Stimulated activated naive CD8-positive, alpha-beta T cell treated with anti-CD3 and anti-CD28 coated beads, Interleukin-15, amount 100 ng/mL, for 72 hours (primary cell): ENCODE measurements around the gene MREG.
"Not testable (repeated sequence)": the region's sequence is repeated elsewhere in the genome, so short reads cannot be mapped to it uniquely, and the experiment has no call there.

Experiments used
- ATAC-seq: fragments of 150-1000 bp; cut with Tn5 transposase; 2 replicates; pipeline ENCODE4 v1.10.0; 2021; ENCODE audit warnings: mild to moderate bottlenecking, moderate library complexity
- DNase-seq, 2 donors: peaks; one replicate each; pipeline ENCODE4 v3.0.0; 2021 to 2022
- H3K27ac Mint-ChIP-seq, 2 donors: one replicate each; pipeline ENCODE4 v1.8.0; 2022; ENCODE audit warnings: mild to moderate bottlenecking in 2 of 2, mixed read lengths in 2 of 2, moderate library complexity in 2 of 2
- H3K27me3 Mint-ChIP-seq: one replicate; pipeline ENCODE4 v1.8.0; 2022; ENCODE audit warnings: mixed read lengths
- H3K4me1 Mint-ChIP-seq: one replicate; pipeline ENCODE4 v1.8.0; 2022; ENCODE audit warnings: mild to moderate bottlenecking, mixed read lengths
- H3K4me3 Mint-ChIP-seq, 2 donors: one replicate each; pipeline ENCODE4 v1.8.0; 2022; ENCODE audit warnings: mild to moderate bottlenecking in 2 of 2, mixed read lengths in 2 of 2, moderate library complexity in 1 of 2
- H3K9me3 Mint-ChIP-seq, 2 donors: one replicate each; pipeline ENCODE4 v1.8.0; 2022; ENCODE audit warnings: mixed read lengths in 2 of 2

The MREG gene

GRCh38 chr2:215931256-215931903, 82.0 kb downstream of the MREG start:
- Mint-ChIP-seq H3K9me3 (no peaks in the 10 kb centered on the region), H3K27ac (no peak overlapping the region), H3K27me3 (peaks cover 8% of the 10 kb centered on the region), H3K4me1 (peaks cover 11% of the 10 kb centered on the region), H3K4me3 (no peak overlapping the region)
- peak; percentile 82 for ATAC-seq
- peak; percentile 48 for DNase-seq

GRCh38 chr2:215930505-215931253, 82.7 kb downstream of the MREG start:
- ATAC-seq (no peak), DNase-seq (no peak)
- no peaks in the 10 kb centered on the region for H3K9me3 Mint-ChIP-seq
- peaks cover 8% of the 10 kb centered on the region for H3K27me3 Mint-ChIP-seq
- peaks cover 11% of the 10 kb centered on the region for H3K4me1 Mint-ChIP-seq
- H3K4me3 Mint-ChIP-seq, result no peak overlapping the region
- H3K27ac Mint-ChIP-seq, result no peak overlapping the region

- Mint-ChIP-seq H3K27me3 (peaks cover 8% of the 10 kb centered on the region), H3K4me3 (peak overlapping the region in 1 of 2 donors; percentile 41), H3K27ac (no peak overlapping the region), H3K9me3 (no peaks in the 10 kb centered on the region), H3K4me1 (peaks cover 11% of the 10 kb centered on the region)
- DNase-seq (no peak), ATAC-seq (peak; percentile 45)
Observed at GRCh38 chr2:215929602-215930335, 83.6 kb downstream of the MREG start.

GRCh38 chr2:215928086-215928485, 85.3 kb downstream of the MREG start:
- no peak for ATAC-seq
- Mint-ChIP-seq H3K27me3 (peaks cover 8% of the 10 kb centered on the region), H3K4me3 (no peak overlapping the region), H3K9me3 (no peaks in the 10 kb centered on the region), H3K27ac (peak overlapping the region in 1 of 2 donors; percentile 50), H3K4me1 (peaks cover 11% of the 10 kb centered on the region)
- no peak for DNase-seq

GRCh38 chr2:215926992-215927391, 86.4 kb downstream of the MREG start:
- not testable (repeated sequence) for H3K4me3 Mint-ChIP-seq, H3K27me3 Mint-ChIP-seq, H3K9me3 Mint-ChIP-seq, H3K27ac Mint-ChIP-seq, ATAC-seq, DNase-seq
- H3K4me1 Mint-ChIP-seq, result peaks cover 11% of the 10 kb centered on the region

- H3K27me3 Mint-ChIP-seq, result peaks cover 9% of the 10 kb centered on the region
- DNase-seq (no peak), ATAC-seq (peak; percentile 22)
- H3K4me1 Mint-ChIP-seq, result peaks cover 6% of the 10 kb centered on the region
- H3K4me3 Mint-ChIP-seq, result no peak overlapping the region
- H3K9me3 Mint-ChIP-seq, result no peaks in the 10 kb centered on the region
- H3K27ac Mint-ChIP-seq, result no peak overlapping the region
Observed at GRCh38 chr2:215921895-215922294, 91.5 kb downstream of the MREG start.

GRCh38 chr2:215920244-215921100, 92.9 kb downstream of the MREG start:
- peaks cover 7% of the 10 kb centered on the region for H3K4me1 Mint-ChIP-seq
- peak; percentile 96 for ATAC-seq
- peak; percentile 51 to 56 for DNase-seq
- no peaks in the 10 kb centered on the region for H3K9me3 Mint-ChIP-seq
- H3K27me3 Mint-ChIP-seq, result peaks cover 11% of the 10 kb centered on the region
- no peak overlapping the region for H3K27ac Mint-ChIP-seq
- H3K4me3 Mint-ChIP-seq, result no peak overlapping the region

GRCh38 chr2:215919624-215920243, 93.6 kb downstream of the MREG start:
- ATAC-seq (no peak), DNase-seq (no peak)
- Mint-ChIP-seq H3K4me1 (peaks cover 11% of the 10 kb centered on the region), H3K27ac (no peak overlapping the region), H3K27me3 (peaks cover 16% of the 10 kb centered on the region), H3K9me3 (no peaks in the 10 kb centered on the region), H3K4me3 (no peak overlapping the region)

GRCh38 chr2:215918901-215919599, 94.3 kb downstream of the MREG start:
- Mint-ChIP-seq H3K27me3 (peaks cover 16% of the 10 kb centered on the region), H3K27ac (no peak overlapping the region), H3K4me1 (peaks cover 11% of the 10 kb centered on the region), H3K4me3 (no peak overlapping the region), H3K9me3 (no peaks in the 10 kb centered on the region)
- no peak for DNase-seq
- ATAC-seq, result no peak

- no peaks in the 10 kb centered on the region for H3K9me3 Mint-ChIP-seq
- DNase-seq (no peak), ATAC-seq (no peak)
- peaks cover 16% of the 10 kb centered on the region for H3K27me3 Mint-ChIP-seq
- H3K27ac Mint-ChIP-seq, result peak overlapping the region in 1 of 2 donors; percentile 29
- H3K4me3 Mint-ChIP-seq, result no peak overlapping the region
- peaks cover 11% of the 10 kb centered on the region for H3K4me1 Mint-ChIP-seq
Observed at GRCh38 chr2:215917953-215918620, 95.3 kb downstream of the MREG start.

- ATAC-seq (no peak), DNase-seq (no peak)
- no peak overlapping the region for H3K4me3 Mint-ChIP-seq
- H3K27ac Mint-ChIP-seq, result no peak overlapping the region
- peaks cover 11% of the 10 kb centered on the region for H3K4me1 Mint-ChIP-seq
- H3K9me3 Mint-ChIP-seq, result no peaks in the 10 kb centered on the region
- H3K27me3 Mint-ChIP-seq, result peaks cover 7% of the 10 kb centered on the region
Observed at GRCh38 chr2:215915441-215915840, 97.9 kb downstream of the MREG start.

- Mint-ChIP-seq H3K27me3 (peaks cover 7% of the 10 kb centered on the region), H3K9me3 (no peaks in the 10 kb centered on the region), H3K4me3 (no peak overlapping the region), H3K4me1 (peaks cover 11% of the 10 kb centered on the region), H3K27ac (no peak overlapping the region)
- no peak for ATAC-seq
- no peak for DNase-seq
Observed at GRCh38 chr2:215914777-215915165, 98.6 kb downstream of the MREG start.

GRCh38 chr2:215914054-215914776, 99.1 kb downstream of the MREG start:
- Mint-ChIP-seq H3K27ac (no peak overlapping the region), H3K9me3 (no peaks in the 10 kb centered on the region), H3K27me3 (peaks cover 7% of the 10 kb centered on the region), H3K4me3 (no peak overlapping the region), H3K4me1 (peaks cover 11% of the 10 kb centered on the region)
- no peak for DNase-seq
- ATAC-seq, result no peak
